AG20443 (cell line): ENCODE data around the gene PKLR.
"Not testable (repeated sequence)": the region's sequence is repeated elsewhere in the genome, so short reads cannot be mapped to it uniquely, and the experiment has no call there.

Experiments
- DNase-seq: peaks from one replicate; pipeline ENCODE4 v3.0.0; 2012; ENCODE audit warnings: low spot score, mixed read lengths

The PKLR gene

DNA sequence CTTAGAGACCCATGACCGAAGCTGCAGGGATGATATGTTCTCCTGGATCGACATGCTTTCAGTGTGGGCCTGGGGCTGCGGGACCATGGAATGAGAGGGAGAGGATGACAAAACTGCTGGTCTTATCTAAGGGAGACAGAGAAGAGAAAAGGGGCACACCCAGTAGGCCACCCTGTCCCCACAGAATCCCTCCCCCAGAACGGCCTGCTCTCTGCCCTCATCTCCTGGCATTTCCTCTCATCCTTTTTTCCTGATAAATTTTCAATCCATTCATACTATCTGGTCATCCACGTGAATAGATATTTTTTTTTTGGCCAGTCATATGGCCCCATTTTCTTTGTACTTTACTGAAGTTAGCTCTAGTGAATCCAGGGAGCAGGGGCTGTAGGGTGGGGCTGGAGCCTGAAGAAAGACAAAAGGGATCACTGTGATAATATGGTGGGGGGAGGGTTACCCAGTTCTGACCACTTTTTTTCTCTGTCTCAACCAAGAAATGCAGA lies at the start of gene PKLR:
Gene PKLR (minus strand): TSS at position 97 of the 500 bp plus-strand sequence. CDS start 43 bp downstream, at position 54.
- DNase-seq = no peak

DNA sequence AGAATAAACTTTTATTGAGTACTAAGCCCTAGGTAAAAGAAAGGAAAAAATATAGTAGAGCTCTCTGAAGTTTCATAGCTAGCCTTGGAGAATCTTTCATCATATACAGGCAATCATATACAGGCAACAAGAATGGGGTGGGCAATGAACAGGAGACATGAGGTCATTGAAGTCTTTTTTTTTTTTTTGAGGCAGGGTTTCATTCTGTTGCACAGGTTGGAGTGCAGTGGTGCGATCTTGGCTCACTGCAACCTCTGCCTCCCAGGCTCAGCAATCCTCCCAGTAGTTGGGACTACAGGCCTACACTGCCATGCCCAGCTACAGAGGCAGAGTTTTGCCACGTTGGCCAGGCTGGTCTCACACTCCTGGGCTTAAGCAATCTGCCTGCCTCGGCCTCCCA lies 41.6 kb upstream of the PKLR start:
- DNase-seq = no peak

DNA sequence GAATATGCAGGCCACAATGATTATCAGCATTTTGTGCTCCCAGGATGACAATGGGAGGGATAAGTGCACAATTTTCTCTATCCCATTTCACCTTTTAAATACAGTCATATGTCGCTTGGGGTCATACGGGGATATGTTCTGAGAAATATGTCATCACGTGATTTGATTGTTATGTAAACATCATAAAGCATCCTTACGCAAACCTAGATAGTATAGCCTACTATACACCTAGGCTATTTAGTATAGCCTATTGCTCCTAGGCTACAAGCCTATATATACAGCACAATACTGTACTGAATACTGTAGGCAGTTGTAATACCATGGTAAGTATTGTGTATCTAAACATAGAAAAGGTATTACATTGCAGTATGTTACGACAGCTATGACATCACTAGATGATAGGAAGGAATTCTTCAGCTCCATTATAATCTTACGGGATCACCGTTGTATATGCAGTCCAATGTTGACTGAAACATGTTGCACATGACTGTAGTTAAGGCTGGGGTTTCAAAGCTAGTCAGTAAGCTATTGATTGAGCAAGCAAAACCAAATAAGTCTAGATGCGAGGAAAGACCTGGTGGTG lies 38.4 kb upstream of the PKLR start:
- no peak for DNase-seq

DNA sequence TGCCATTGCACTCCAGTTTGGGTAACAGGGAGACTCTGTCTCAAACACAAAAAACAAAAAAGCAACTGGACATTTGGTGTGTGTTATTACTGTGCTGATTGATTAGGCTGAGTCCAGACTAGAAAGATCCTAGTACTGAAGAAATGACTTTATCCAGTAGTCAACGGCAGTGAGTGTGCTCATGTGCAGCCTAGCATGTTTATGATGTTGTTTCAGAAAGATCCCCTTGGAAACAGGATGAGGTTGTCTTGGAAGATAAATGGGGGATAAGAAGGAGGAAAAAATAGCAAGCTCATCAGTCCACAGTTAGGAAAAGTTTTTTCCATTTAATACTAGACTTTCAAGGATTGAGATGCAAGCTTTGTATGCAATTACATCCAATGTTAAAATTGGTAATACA lies 33.7 kb upstream of the PKLR start:
- DNase-seq = no peak

DNA sequence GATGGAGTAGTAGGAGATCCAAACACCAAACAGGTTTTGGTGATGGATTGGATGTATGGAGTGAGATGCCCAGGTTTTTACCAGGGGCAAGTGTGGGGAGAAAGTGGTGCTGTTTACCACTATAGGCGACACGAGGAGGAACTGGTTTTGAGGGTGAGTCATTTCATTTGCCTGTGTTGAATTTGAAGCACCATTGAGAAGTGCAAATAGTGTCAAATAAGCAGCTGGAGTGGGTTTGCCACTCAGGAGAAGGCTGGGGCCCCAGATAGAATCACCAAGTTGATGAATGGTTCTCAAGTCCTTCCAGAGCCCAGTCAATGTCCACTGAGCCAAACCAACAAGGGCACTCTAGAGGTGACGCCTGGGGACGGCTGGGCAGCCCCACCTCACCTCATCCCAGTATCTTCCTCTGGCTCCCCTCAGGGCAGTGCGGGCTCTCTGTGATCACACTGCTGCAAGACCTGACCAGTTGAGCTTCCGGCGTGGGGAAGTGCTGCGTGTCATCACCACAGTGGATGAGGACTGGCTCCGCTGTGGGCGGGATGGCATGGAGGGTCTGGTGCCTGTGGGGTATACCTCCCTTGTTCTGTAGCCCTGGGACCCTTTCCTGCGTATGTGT lies 28.9 kb upstream of the PKLR start:
- no peak for DNase-seq

DNA sequence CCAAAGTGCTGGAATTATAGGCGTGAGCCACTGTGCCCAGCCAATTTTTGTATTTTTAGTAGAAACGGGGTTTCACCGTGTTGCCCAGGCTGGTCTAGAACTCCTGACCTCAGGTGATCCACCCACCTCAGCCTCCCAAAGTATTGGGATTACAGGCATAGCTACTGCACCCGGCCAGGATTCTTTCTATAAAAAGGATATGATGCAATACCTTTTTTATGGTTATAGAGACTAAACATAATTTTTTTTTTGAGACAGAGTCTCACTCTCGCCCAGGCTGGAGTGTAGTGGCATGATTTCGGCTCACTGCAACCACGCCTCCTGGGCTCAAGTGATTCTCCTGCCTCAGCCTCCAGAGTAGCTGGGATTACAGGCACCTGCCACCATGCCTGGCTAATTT lies 27.6 kb upstream of the PKLR start:
- DNase-seq = not testable (repeated sequence)

DNA sequence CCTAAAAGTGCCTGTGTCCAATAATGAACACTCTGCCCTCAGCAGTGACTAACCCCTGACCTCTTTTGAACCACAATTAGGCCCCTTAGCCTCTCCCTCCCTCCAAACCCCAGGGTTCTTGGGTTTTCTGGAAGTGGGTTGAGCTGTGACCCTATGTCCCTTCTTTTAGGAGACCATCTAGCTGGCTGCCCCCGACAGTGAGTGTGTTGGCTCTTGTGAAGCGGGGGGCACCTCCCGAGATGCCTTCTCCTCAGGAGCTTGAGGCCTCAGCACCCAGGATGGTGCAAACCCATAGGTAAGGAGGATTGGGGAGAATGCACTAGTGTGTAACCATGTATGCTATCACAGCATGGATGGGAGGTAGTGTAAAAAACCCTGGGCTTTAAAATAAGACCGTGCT lies 26.7 kb upstream of the PKLR start:
- DNase-seq = no peak

DNA sequence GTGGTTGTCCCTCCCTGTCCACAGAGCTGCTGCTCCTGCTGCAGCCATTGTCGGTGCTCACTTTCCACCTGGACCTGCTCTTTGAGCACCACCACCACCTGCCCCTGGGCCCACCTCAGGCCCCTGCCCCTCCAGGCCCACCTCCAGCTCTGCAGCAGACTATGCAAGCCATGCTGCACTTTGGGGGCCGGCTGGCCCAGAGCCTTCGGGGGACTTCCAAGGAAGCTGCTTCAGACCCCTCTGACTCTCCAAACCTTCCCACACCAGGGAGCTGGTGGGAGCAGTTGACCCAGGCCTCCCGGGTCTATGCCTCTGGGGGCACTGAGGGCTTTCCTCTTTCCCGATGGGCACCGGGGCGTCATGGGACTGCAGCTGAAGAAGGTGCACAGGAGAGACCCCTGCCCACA lies 25.4 kb upstream of the PKLR start:
- DNase-seq = no peak

DNA sequence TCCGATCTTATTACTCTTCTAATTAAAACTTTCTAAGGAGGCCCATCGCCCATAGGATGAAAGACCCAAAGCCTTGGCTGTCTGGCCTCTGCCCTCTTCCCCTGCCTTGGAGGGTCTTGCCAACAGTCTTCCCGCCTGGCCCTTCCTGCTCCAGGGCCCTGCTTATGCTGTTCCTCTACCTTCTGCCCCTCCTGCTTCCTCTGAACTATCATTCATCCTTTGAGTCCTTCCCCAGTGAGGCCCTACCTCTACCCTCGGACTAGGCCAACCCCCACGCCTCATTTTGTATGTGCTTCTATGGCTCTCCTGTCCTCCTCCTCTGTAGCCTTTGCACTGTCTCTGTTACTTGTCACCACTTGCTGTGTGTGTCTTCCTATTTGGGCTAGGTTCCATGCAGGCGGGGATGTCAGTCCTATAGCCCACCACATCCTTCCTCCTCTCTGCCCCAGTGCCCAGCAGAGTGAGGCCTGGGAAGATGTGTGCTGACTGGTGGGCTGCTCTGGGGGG lies 24.8 kb upstream of the PKLR start:
- no peak for DNase-seq

DNA sequence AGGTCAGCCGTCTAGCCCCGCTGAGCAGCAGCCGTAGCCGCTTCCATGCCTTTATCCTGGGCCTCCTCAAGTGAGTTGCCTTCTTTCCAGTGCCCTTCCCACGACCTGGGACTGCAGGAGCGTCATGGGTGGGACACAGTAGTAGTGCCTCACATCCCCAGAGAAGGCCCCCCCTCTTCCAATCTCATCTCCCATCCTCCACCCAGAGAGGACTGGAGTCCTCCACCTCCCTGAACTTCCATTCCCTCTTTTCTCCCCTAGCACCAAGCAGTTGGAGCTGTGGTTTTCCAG lies 24.3 kb upstream of the PKLR start:
- no peak for DNase-seq

DNA sequence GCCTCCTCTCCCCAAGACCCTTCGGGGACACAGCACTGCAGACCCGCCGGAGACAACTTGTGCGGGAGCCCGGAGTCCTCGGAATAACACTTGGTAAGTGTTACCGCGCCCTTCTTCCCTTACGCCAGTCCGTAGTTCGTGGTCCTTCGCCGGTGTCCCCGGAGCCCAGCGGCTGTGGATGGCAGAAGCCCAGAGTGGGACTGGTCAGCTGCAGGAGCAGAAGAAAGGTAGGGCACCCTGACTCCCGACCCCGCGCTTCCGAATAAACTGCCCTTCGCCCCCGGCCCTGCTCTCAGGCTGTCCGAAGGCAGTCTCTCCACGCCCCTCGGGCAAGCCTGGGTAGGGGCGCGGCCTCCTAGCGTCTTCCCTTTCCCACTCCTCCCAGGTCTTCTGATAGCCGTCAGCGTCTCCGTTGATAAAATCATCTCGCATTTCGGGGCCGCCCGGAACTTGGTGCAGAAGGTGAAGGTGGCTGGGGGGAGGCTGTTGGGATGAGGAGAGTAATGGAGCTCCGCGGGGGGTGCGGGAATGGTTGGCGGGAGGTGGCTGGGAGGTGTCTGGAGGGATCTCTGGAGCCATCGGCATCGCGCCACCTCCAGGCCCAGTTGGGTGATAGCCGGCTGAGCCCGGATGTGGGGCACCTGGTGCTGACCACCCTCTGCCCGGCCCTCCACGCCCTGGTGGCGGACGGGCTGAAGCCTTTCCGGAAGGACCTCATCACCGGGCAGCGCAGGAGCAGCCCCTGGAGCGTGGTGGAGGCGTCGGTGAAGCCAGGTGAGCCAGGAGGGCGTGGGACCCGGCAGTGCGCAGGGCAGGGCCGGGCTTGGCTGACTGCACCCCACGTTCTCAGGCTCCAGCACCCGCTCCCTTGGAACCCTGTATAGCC lies 23.7 kb upstream of the PKLR start:
- peak; percentile 75 for DNase-seq

DNA sequence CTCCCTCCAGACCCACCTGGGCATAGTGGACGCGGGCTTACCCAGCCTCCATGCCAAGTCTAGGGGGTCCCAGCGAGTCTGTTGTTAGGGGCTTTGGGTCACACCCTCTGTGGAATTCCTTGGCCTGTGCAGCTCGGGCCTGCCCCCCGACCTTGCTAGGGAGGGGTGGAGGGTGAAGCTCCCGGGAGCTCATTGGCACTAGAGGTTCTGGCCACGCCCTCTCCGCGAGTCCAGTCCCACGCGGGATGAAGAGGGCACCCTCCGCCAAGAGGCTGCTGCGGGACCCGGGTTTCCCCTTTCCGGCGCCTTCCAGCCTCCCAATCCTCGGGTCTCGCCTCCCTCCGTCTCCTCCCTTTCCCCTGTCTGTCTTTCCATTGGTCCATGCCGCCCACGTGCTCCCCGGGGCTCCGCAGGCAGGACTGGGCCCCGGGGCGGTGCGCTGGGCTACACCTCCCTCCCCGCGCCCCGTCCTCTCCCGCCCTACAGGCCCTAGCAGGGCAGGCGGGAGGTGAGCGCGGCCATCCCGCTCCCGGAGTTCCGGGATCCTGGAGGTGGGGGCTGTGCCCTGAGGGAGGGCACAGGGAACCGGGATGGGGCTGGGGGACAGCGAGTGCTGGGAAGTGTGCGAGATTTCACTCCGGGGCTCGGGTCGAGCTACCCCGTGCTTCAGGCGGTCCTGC lies 22.9 kb upstream of the PKLR start:
- DNase-seq = peak; percentile 97

DNA sequence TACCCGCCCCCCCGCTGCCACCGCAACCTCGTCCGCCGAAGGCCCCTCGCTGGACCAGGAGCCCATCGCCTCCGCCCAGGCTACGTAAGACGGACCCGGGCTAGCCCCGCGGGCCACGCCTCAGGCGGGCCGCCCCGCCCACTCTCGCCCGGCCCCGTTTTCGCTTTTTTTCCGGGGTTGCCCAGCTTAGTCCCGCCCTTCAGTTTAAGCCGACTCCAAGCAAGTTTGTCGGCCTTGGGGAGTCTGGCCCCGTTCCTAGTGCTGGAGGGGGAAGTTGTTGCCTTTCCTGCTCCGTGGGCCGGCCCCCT lies 22.4 kb upstream of the PKLR start:
- DNase-seq = peak; percentile 93

DNA sequence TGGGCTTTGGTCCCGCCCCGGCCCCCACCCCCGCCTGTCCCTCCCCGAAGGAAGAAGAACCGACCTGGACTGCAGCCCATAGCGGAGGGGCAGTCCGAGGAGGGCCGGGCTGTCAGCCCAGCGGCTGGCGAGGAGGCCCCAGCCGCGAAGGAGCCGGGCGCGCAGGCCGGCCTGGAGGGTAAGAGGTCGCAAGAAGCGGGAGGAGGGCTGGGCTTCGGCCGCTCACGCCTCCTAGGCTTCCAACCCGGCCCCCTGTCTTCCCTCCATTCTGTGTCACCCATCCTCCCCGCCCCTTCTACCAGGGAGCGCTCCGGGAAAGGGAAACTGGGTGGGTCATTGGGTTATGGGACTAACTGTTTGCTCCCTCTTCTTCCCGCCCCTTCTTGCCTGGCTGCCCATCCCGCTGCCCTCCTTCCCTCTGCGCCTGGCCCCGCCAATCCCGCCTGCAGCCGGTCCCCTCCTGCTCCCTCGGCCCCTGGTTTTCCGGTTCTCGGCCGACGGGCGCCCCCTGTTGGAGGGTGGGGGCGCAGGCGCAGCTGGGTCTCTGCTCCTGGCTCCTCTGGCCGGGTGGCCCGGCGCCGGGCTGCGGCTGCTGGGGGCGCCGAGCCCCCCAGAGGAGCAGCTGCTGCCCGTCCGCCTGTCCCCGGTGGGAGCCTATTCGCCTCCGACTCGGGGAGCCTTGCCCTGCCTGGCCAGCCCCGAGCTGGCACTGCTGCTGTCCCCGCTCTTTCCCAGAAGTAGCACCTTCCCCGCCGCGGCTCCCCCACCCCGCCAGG lies 21.9 kb upstream of the PKLR start:
- DNase-seq = peak; percentile 94

DNA sequence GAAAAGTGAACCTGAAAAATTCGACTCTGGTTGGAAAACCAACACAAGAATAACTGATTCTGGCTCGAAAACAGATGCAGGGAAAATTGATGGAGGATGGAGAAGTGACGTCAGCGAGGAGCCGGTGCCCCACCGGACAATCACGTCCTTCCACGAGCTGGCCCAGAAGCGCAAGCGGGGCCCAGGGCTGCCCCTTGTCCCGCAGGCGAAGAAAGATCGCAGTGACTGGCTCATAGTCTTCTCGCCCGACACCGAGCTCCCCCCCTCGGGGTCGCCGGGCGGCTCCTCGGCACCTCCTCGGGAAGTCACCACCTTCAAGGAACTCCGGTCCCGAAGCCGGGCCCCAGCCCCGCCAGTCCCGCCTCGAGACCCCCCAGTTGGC lies 21.3 kb upstream of the PKLR start:
- DNase-seq = peak; percentile 49

DNA sequence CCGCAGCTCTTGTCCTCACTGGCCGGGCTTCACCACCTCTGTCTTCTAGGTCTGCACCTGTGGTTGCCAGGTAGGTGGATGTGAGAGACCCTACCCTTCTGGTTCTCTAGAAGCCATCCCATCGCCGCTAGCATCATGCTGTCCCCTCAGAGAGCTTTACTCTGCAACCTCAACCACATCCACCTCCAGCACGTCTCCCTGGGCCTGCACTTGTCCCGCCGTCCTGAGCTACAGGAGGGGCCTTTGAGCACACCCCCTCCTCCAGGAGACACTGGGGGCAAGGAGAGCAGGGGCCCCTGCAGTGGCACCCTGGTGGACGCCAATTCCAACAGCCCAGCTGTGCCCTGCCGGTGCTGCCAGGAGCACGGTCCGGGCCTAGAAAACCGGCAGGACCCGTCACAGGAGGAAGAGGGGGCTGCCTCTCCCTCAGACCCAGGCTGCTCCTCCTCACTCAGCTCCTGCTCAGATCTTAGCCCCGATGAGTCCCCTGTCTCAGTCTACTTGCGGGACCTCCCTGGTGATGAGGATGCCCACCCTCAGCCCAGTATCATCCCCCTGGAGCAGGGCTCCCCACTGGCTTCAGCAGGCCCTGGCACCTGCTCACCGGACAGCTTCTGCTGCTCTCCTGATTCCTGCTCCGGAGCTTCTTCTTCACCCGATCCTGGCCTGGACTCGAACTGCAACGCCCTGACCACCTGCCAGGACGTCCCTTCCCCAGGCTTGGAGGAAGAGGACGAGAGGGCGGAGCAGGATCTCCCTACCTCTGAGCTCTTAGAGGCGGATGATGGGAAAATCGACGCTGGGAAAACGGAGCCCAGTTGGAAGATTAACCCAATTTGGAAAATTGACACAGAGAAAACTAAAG lies 20.6 kb upstream of the PKLR start:
- no peak for DNase-seq

DNA sequence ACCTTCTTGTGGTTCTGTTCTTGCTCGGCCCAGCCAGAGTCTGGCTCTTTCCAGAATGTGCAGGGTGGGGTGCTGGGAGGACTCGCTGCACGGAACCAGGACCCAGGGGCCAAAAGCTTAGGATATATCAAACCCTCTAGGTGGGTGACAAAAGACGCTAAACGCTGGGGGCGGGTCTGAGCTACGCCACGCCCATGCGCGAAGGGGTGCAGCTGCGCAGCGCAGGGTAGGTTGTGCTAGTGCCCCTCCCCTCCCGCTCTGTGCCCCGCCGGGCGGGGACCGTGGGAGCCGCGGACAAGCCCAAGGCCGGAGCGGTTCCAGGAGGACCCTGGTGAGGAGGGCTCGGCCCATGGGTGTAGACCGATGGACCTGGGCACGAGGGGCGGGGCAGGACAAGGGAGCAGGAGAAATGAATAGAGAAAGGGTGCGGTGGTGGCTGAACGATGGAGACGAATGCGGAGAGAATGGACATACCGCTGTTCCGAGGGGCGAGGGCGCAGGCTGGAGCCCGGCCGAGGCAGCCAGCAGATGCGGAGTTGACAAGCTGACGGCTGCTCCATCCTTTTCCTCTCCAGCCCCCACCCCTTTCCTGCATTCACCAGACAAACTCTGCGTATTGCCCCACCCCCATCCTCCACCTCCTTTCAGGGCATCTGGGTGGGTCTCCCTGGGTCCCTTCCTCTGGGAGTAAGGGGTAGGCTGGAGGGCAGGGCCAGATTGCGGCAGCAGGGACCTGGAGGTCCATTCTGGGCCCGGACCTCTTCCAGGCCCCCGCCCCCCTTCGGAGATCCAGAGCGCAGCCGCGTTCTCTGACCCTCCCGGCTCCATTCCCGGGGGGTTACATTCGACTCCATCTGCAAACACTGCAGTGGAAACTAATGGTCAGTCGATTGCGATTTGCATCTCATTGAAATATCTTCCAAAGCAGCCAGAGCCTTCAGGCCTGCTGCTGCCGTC lies 19.7 kb upstream of the PKLR start, which contains the start of gene RUSC1:
Gene RUSC1 (plus strand): TSS at position 234 of the 957 bp plus-strand sequence. CDS start 880 bp downstream, outside the sequence.
- peak; percentile 90 for DNase-seq

DNA sequence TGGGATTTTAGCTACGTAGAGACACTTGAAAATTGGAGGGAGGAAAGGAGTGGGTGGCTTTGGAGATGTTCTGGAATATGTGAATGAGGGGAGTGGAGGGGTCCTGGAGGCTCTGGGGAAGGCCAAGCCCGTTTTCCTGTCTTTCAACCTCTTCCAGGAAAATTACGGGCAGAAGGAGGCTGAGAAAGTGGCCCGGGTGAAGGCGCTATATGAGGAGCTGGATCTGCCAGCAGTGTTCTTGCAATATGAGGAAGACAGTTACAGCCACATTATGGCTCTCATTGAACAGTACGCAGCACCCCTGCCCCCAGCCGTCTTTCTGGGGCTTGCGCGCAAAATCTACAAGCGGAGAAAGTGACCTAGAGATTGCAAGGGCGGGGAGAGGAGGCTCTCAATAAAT lies 19.0 kb upstream of the PKLR start:
- DNase-seq = no peak

DNA sequence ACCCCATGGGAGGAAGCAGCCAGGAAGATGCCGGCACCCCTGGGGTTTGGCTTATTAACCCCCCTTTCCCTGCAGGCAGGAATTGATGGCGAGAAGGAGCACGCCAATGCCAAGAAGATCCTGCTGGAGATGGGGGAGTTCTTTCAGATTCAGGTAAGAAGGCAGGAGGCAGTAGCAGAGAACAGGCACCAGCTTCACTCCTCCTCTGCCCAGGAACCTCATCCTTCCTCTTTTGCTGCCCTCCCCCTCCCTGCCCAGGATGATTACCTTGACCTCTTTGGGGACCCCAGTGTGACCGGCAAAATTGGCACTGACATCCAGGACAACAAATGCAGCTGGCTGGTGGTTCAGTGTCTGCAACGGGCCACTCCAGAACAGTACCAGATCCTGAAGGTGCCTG lies 18.3 kb upstream of the PKLR start:
- no peak for DNase-seq

DNA sequence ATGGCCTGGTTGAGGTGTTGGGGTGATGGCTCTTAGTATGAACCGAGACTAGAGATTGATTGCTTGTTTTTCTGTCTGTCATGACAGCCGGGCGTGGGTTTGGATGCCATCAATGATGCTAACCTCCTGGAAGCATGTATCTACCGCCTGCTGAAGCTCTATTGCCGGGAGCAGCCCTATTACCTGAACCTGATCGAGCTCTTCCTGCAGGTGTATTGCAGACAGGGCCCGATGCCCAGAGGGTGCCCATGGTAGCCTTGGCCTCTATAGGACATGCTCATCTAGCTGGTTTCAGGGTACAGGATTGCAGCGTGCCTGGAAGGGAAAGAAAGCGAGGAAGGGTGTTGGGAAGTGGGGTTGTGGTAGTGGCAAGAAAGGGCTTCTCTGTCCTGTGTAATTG lies 16.8 kb upstream of the PKLR start:
- DNase-seq = no peak
